ENCODE results near the gene DEFB126.

The DEFB126 gene

GRCh38 chr20:184288-184687 is 41.9 kb downstream of the DEFB126 start:
- no peak overlapping the region for H3K4me3 ChIP-seq (ENCODE audit: low read length)
- H3K27ac ChIP-seq (ENCODE audit: low read depth, low read length) = no peak overlapping the region
- H3K4me1 ChIP-seq (ENCODE audit: control insufficient read depth, low read length) = no peaks in the 10 kb centered on the region
- no peak overlapping the region for H3K4me2 ChIP-seq (ENCODE audit: low read length)
- no peak for TF ChIP-seq EZH2phosphoT487 (IDR thresholded peaks at IDR 0.05; ENCODE audit: borderline replicate concordance, low read length)
- TF ChIP-seq CTCF (IDR thresholded peaks at IDR 0.05; ENCODE audit: low read depth, low read length, poor library complexity, severe bottlenecking) = no peak
- no peaks in the 10 kb centered on the region for H3K36me3 ChIP-seq (ENCODE audit: control insufficient read depth, low read length)
- H3K9me3 ChIP-seq (ENCODE audit: control insufficient read depth, insufficient read depth, low read length) = no peaks in the 10 kb centered on the region
- H3F3A ChIP-seq (ENCODE audit: control insufficient read depth, insufficient read depth) = no peaks in the 10 kb centered on the region
- H3K79me2 ChIP-seq (ENCODE audit: control insufficient read depth, low read length) = no peaks in the 10 kb centered on the region
- no peaks in the 10 kb centered on the region for H4K20me1 ChIP-seq (ENCODE audit: control insufficient read depth, insufficient read depth, low read depth, low read length)
- H3K27me3 ChIP-seq (ENCODE audit: control insufficient read depth, low read length) = peaks cover 8% of the 10 kb centered on the region
- no peaks in the 10 kb centered on the region for H3K9me2 ChIP-seq (replicated peaks; ENCODE audit: control insufficient read depth, low read length)

- H3K27me3 ChIP-seq (ENCODE audit: control insufficient read depth, low read length) = peaks cover 8% of the 10 kb centered on the region
- H3K9me3 ChIP-seq (ENCODE audit: control insufficient read depth, insufficient read depth, low read length) = no peaks in the 10 kb centered on the region
- no peaks in the 10 kb centered on the region for H3K4me1 ChIP-seq (ENCODE audit: control insufficient read depth, low read length)
- no peaks in the 10 kb centered on the region for H3K79me2 ChIP-seq (ENCODE audit: control insufficient read depth, low read length)
- H3F3A ChIP-seq (ENCODE audit: control insufficient read depth, insufficient read depth) = no peaks in the 10 kb centered on the region
- no peaks in the 10 kb centered on the region for H3K9me2 ChIP-seq (replicated peaks; ENCODE audit: control insufficient read depth, low read length)
- H4K20me1 ChIP-seq (ENCODE audit: control insufficient read depth, insufficient read depth, low read depth, low read length) = no peaks in the 10 kb centered on the region
- no peaks in the 10 kb centered on the region for H3K36me3 ChIP-seq (ENCODE audit: control insufficient read depth, low read length)
- no peak overlapping the region for H3K4me2 ChIP-seq (ENCODE audit: low read length)
- no peak for TF ChIP-seq EZH2phosphoT487 (IDR thresholded peaks at IDR 0.05; ENCODE audit: borderline replicate concordance, low read length)
- no peak for TF ChIP-seq CTCF (IDR thresholded peaks at IDR 0.05; ENCODE audit: low read depth, low read length, poor library complexity, severe bottlenecking)
- H3K27ac ChIP-seq (ENCODE audit: low read depth, low read length) = no peak overlapping the region
- H3K4me3 ChIP-seq (ENCODE audit: low read length) = no peak overlapping the region
These were observed 45.3 kb downstream of the DEFB126 start for GRCh38 chr20:187733-188132.

- no peak within 1 kb of the TSS for H3K4me2 ChIP-seq (ENCODE audit: low read length)
- H3K9me3 ChIP-seq (ENCODE audit: control insufficient read depth, insufficient read depth, low read length) = no peaks in the 10 kb centered on the region
- TF ChIP-seq CTCF (IDR thresholded peaks at IDR 0.05; ENCODE audit: low read depth, low read length, poor library complexity, severe bottlenecking) (no peak), EZH2phosphoT487 (IDR thresholded peaks at IDR 0.05; ENCODE audit: borderline replicate concordance, low read length) (no peak)
- no peaks in the 10 kb centered on the region for H3K79me2 ChIP-seq (ENCODE audit: control insufficient read depth, low read length)
- no peak within 1 kb of the TSS for H3K27ac ChIP-seq (ENCODE audit: low read depth, low read length)
- H4K20me1 ChIP-seq (ENCODE audit: control insufficient read depth, insufficient read depth, low read depth, low read length) = no peaks in the 10 kb centered on the region
- no peaks in the 10 kb centered on the region for H3K36me3 ChIP-seq (ENCODE audit: control insufficient read depth, low read length)
- H3K4me1 ChIP-seq (ENCODE audit: control insufficient read depth, low read length) = no peaks in the 10 kb centered on the region
- peaks cover 5% of the 10 kb centered on the region for H3K27me3 ChIP-seq (ENCODE audit: control insufficient read depth, low read length)
- no peaks in the 10 kb centered on the region for H3F3A ChIP-seq (ENCODE audit: control insufficient read depth, insufficient read depth)
- no peaks in the 10 kb centered on the region for H3K9me2 ChIP-seq (replicated peaks; ENCODE audit: control insufficient read depth, low read length)
- no peak within 1 kb of the TSS for H3K4me3 ChIP-seq (ENCODE audit: low read length)
These were observed 47.2 kb downstream of the DEFB126 start, which contains the start of gene DEFB128 for GRCh38 chr20:189611-190010. DEFB128 (minus strand) TSS chr20:189711; CDS start chr20:189623, 88 bp downstream.
